GM18505 (cell line): Measurements from ENCODE around the gene BICDL1.
A peak's percentile ranks its signal among the peaks of the same experiment; 100 is the strongest.

Experiments used
- ATAC-seq: cut with Tn5 transposase; IDR thresholded peaks from one replicate; pipeline ENCODE4 v1.9.1; 2021; ENCODE audit not compliant: unreplicated experiment
- POLR2A ChIP-seq: IDR thresholded peaks from 4 replicates; pipeline ENCODE4 v1.6.1; 2011; ENCODE audit warnings: borderline replicate concordance; ENCODE audit not compliant: insufficient read depth, insufficient read length; ENCODE audit errors: extremely low read depth

Gene BICDL1

DNA sequence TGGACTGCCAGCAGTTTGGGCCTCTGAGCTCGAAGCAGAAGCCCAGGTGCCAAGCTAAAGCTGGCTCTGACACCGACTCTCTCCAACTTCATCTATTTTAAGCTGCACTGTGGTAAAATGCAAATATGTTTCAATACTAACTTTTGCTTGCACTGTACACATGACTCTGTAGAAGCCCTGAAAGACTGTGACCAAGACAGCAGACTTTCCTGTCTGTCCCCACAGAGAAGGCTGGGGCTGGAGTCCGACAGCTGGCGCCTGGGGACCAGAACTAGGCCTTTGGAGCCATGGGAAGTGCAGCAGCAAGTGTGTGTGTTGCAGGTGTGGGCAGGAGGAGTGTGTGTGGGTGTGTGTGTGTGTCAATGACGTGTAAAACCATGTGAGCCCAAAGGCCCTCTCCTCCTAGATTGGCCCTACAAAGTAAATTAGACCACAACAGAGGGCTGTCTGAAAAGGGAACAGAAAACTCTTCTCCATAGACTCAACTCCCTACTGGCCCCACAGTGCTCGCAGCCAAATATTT is 143.9 kb downstream of the BICDL1 start:
- ATAC-seq, result peak; percentile 87
- TF ChIP-seq POLR2A, result peak; percentile 47

DNA sequence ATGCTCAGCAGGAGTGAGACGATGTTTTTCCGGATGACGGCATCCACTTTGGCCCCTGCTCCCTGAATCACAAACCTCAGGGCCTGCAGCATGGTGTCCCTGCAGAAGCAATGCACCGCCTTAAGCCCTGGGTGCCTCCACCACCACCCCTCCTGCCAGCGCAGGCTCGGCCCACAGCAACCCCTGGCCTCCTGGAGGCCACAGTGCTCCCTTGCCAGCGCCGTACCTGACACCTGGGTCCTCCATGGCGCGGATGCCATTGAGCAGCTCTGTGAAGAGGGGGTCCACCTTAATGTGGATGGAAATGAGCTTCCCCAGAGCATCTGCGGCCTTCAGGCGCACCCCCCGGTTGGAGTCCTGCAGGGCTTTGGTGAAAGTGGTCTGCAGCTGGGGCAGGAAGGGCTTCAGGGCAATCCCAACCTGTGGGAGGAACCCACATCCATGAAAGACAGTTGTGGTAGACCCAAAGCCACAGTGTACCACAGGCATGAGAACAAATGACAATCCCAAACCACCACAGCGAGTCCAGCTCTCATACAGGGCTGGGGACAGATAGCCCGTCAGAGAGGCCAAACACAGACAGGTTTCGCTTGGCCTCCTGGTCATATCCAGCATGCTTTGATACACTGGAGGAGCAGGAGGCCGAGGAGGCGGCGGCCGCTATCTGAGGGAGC is 145.4 kb downstream of the BICDL1 start:
- no peak for TF ChIP-seq POLR2A
- no peak for ATAC-seq

DNA sequence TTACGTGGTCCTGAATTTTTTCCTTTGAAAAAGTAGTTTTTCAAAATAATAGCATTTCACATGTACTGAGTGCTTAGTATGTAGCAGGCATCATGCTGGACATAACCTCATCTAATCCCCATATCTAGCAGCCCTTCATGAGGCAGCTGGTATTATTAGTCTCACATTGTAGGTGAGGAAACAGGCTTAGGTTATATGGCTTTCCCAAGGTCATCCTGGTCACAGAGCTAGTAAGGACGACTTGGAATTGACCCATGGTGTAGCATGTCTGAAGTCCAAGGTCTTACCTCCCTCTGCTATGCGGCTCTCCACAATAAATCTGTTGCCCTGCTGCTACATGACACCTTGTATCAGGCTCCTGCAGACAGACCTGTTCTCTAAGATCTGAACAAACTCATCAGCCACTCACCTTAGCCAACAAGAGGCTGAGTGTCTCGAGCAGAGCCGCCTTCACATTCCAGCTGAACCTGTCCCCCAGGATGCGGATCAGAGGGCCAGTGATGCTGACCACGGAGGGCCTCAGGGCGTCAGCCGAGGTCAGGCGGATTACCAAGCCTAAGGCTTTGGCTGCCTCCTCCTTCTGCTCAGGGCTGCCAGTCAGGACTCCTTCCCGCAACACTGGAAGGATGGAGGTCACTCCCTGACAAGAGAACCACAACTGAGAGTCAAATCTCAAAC is 147.2 kb downstream of the BICDL1 start:
- TF ChIP-seq POLR2A, result no peak
- no peak for ATAC-seq

DNA sequence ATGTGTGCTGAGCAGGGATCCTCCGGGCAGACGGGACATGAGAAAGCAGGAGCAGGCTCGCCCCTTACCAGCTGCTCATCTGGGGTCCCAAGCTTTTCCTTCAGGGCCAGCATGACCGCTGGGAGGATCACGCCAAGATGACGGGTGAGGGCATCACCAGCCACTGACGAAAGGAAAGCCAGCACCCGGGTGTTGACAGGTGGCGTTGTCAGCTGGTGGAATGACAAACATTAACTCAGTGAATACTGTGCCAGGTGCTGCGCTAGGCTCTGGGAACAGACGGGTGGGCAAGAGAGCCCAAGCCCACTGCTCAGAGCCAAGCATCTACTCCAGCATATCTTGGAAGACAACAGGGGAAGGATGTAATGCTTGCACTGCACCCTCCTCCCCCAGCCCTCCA is 148.8 kb downstream of the BICDL1 start:
- ATAC-seq, result no peak
- no peak for TF ChIP-seq POLR2A

DNA sequence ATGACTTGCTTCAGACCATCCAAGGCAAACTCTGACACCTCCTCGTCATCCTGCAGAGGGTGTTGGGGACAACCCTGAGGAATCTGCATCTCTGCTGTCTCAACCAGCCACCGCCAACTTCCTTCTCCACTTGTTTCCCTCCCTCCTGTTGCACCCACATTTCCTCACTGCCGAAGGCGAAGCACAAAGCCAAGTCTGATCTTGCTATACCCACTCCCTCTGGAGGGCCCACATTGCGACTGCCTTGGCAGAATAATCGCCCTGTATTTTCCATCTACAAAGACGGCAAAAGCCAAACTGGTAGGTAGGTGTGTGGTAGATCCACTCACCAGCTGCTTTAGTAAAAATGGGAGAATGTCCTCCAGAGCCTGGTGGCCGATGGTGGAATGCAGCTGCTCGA is 149.3 kb downstream of the BICDL1 start:
- no peak for ATAC-seq
- no peak for TF ChIP-seq POLR2A

DNA sequence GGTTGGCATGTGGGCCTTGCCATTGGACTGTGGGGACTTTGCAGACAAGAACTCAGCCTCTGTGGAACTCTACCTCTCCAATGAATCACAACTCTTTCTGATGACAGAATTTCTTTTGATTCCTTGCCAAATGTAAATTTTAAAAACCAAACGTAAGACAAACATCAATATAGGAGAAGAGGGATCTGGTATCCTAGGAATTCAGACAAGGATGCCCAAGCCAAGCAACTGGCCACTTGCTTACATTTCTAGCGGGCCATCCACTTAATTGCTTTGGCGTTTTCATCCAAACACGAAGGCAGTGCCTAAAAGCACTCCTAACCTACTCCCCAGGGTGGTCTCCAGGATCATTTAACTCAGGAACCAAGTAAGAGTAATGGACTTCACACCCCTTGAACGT is 150.9 kb downstream of the BICDL1 start:
- no peak for TF ChIP-seq POLR2A
- no peak for ATAC-seq

DNA sequence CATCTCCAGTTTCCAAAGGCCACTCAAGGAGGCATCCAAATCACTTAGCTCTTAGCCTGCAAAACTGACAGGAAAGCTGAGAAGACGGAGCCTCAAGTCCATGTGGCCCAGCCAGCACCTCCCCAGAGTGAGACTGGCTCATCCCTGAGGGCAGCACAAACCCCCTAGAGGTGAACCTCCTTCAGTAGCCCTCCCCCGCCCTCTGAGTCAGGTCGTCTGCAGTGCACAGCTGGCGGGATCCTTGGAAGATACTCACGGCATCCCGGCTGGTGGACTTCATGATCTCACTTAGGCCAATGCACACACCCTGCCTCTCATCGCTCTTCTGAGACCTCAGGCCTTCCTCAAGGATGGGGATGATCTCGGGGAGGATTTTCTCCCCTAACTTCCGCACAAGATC is 151.6 kb downstream of the BICDL1 start:
- no peak for TF ChIP-seq POLR2A
- ATAC-seq, result no peak

DNA sequence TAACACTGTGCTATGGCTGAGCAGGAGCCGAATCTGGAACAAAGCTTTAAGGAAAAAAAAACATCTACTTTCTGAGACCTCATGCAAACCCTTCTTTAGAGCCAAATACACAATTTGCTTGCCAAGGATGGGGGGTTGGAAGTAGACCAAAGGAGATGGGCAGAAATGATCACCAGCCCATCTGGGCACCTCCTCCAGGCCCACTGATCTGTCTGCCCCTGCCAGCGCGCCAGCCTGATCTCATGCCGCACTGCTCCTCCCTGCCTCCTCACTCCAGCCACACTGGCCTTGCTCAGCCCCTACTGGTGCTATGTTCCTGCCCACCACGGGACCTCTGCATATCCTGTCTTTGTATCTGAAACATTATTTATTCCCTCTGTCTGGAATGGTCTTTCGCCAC is 152.3 kb downstream of the BICDL1 start:
- no peak for TF ChIP-seq POLR2A
- no peak for ATAC-seq

DNA sequence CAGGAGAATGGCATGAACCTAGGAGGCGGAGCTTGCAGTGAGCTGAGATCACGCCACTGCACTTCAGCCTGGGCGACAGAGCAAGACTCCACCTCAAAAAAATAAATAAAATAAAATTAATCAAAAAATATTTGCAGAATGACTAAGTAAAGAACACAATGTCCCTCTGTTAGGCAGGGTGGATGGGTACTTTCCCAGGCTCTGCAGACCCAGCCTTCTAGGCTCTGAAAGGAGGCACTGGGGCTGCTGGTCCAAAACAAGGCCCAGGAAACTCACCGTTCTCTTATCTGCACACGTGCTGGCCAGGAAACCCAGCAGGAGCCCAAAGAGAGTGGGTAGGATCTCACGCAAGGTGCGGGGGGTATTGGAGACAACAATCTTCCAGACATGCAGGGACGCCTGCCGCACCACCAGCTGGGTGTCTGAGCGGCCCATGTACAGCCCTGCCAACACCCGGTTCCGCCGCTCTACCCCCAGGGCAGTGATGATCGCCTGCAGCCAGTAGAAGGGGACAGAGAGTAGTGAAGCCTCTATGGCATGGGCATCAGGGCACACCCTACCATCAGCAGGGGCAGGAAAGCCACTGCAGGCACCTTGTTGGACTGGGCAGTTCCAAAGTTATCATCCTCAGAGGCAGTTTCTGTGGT is 153.3 kb downstream of the BICDL1 start:
- TF ChIP-seq POLR2A, result no peak
- ATAC-seq, result no peak
